ENCODE data around the gene DYNLRB1.
"Not testable (repeated sequence)": the region's sequence is repeated elsewhere in the genome, so short reads cannot be mapped to it uniquely, and the experiment has no call there.

The DYNLRB1 gene

GRCh38 chr20:34516247-34517113 lies at the start of gene DYNLRB1:
Gene DYNLRB1 (plus strand): TSS chr20:34516422. CDS start chr20:34516459, 37 bp downstream.
- peak; percentile 79 for DNase-seq (ENCODE audit: low read depth)

GRCh38 chr20:34468951-34469350 lies 47.3 kb upstream of the DYNLRB1 start:
- no peak for DNase-seq (ENCODE audit: low read depth)

- peak; percentile 39 for DNase-seq (ENCODE audit: low read depth)
These were observed 43.8 kb upstream of the DYNLRB1 start for GRCh38 chr20:34472246-34472925.

- no peak for DNase-seq (ENCODE audit: low read depth)
These were observed 42.8 kb upstream of the DYNLRB1 start for GRCh38 chr20:34473262-34473883.

GRCh38 chr20:34475979-34476736 lies 40.1 kb upstream of the DYNLRB1 start:
- no peak for DNase-seq (ENCODE audit: low read depth)

- DNase-seq (ENCODE audit: low read depth) = no peak
These were observed 36.6 kb upstream of the DYNLRB1 start for GRCh38 chr20:34479627-34480026.

GRCh38 chr20:34482154-34482553 lies 34.1 kb upstream of the DYNLRB1 start:
- DNase-seq (ENCODE audit: low read depth) = not testable (repeated sequence)

- DNase-seq (ENCODE audit: low read depth) = not testable (repeated sequence)
These were observed 32.5 kb upstream of the DYNLRB1 start for GRCh38 chr20:34483585-34484220.

- no peak for DNase-seq (ENCODE audit: low read depth)
These were observed 31.1 kb upstream of the DYNLRB1 start for GRCh38 chr20:34485068-34485634.

GRCh38 chr20:34491226-34491931 lies 24.8 kb upstream of the DYNLRB1 start:
- no peak for DNase-seq (ENCODE audit: low read depth)

- DNase-seq (ENCODE audit: low read depth) = no peak
These were observed 24.2 kb upstream of the DYNLRB1 start for GRCh38 chr20:34491932-34492509.

GRCh38 chr20:34493646-34494045 lies 22.6 kb upstream of the DYNLRB1 start:
- no peak for DNase-seq (ENCODE audit: low read depth)

GRCh38 chr20:34495307-34495706 lies 20.9 kb upstream of the DYNLRB1 start:
- DNase-seq (ENCODE audit: low read depth) = no peak

GRCh38 chr20:34495916-34496315 lies 20.3 kb upstream of the DYNLRB1 start:
- DNase-seq (ENCODE audit: low read depth) = no peak

GRCh38 chr20:34497596-34497995 lies 18.6 kb upstream of the DYNLRB1 start:
- not testable (repeated sequence) for DNase-seq (ENCODE audit: low read depth)

- DNase-seq (ENCODE audit: low read depth) = no peak
These were observed 15.4 kb upstream of the DYNLRB1 start for GRCh38 chr20:34500823-34501222.

- no peak for DNase-seq (ENCODE audit: low read depth)
These were observed 9.7 kb upstream of the DYNLRB1 start for GRCh38 chr20:34506480-34506879.

GRCh38 chr20:34507702-34508413 lies 8.4 kb upstream of the DYNLRB1 start:
- no peak for DNase-seq (ENCODE audit: low read depth)

GRCh38 chr20:34510575-34510974 lies 5.6 kb upstream of the DYNLRB1 start:
- no peak for DNase-seq (ENCODE audit: low read depth)

- DNase-seq (ENCODE audit: low read depth) = no peak
These were observed 4.3 kb upstream of the DYNLRB1 start for GRCh38 chr20:34511891-34512265.
